Endodermal cell (in vitro differentiated cells): ENCODE results near the gene SIGLEC15. TPM values are rescaled to one million over a fixed set of nuclear protein-coding genes. Genes with fewer than 3 reads are reported as not detected.

Source experiments
- DNase-seq: peaks from one replicate; pipeline ENCODE4 v3.0.0-alpha.2; 2017
- H3K27ac ChIP-seq: 2 replicates; pipeline ENCODE4 v1.5.1; 2013; ENCODE audit warnings: mild to moderate bottlenecking, low read depth, low read length, moderate library complexity
- H3K27me3 ChIP-seq: 2 replicates; pipeline ENCODE4 v1.6.1; 2013; ENCODE audit warnings: mild to moderate bottlenecking, low read length, moderate library complexity; ENCODE audit not compliant: insufficient read depth, control insufficient read depth, poor library complexity, severe bottlenecking
- H3K36me3 ChIP-seq: 2 replicates; pipeline ENCODE4 v1.7.0; 2013; ENCODE audit warnings: mild to moderate bottlenecking, low read length, moderate library complexity; ENCODE audit not compliant: control insufficient read depth, insufficient read depth
- H3K4me1 ChIP-seq: one replicate; pipeline ENCODE4 v1.7.0; 2013; ENCODE audit warnings: low read length; ENCODE audit not compliant: control insufficient read depth, insufficient read depth
- H3K4me3 ChIP-seq: 2 replicates; pipeline ENCODE4 v1.5.1; 2013; ENCODE audit warnings: mild to moderate bottlenecking, low read length, moderate library complexity
- H3K9ac ChIP-seq: 2 replicates; pipeline ENCODE4 v1.6.1; 2013; ENCODE audit warnings: mild to moderate bottlenecking, low read length, moderate library complexity; ENCODE audit not compliant: poor library complexity, severe bottlenecking; ENCODE audit errors: extremely low read depth
- H3K9me3 ChIP-seq: 2 replicates; pipeline ENCODE4 v1.6.1; 2013; ENCODE audit warnings: mild to moderate bottlenecking, low read length, moderate library complexity; ENCODE audit not compliant: control insufficient read depth
- H3K27ac Mint-ChIP-seq: 2 replicates; pipeline ENCODE4 v1.8.0; 2020; ENCODE audit warnings: mixed read lengths
- H3K27me3 Mint-ChIP-seq: 2 replicates; pipeline ENCODE4 v1.8.0; 2021; ENCODE audit warnings: mild to moderate bottlenecking, mixed read lengths; ENCODE audit not compliant: insufficient read depth
- H3K36me3 Mint-ChIP-seq: 2 replicates; pipeline ENCODE4 v1.8.0; 2020; ENCODE audit warnings: low read depth, mixed read lengths
- H3K4me1 Mint-ChIP-seq: 2 replicates; pipeline ENCODE4 v1.8.0; 2020; ENCODE audit warnings: mixed read lengths
- H3K4me3 Mint-ChIP-seq: 2 replicates; pipeline ENCODE4 v1.8.0; 2020; ENCODE audit warnings: mild to moderate bottlenecking, moderate library complexity, mixed read lengths
- H3K9me3 Mint-ChIP-seq: 2 replicates; pipeline ENCODE4 v1.8.0; 2020; ENCODE audit warnings: mild to moderate bottlenecking, mixed read lengths
- WGBS, 2 experiments: methylation state at CpG; one replicate each; pipeline versions ENCODE4 v1.1.5 to v1.1.7; 2013; ENCODE audit warnings: missing lambda C conversion rate in 2 of 2, mixed read lengths in 1 of 2; ENCODE audit not compliant: insufficient coverage in 1 of 2, insufficient read length in 1 of 2; 5-methylcytosine and 5-hydroxymethylcytosine counted together
- total RNA-seq, 2 donors: library from RNA; stranded (reverse); fragmentation: NEBNext Ultra II Directional in 1 of 2; extraction: Animal tissue kit (Norgen Biotek cat#: 25700) in 1 of 2; gene quantifications; 2 replicates in 1 of 2; 3 replicates in 1 of 2; pipeline ENCODE4 v1.2.1, GENCODE V29; 2021
- TF ChIP-seq, protein P1 (sequence below): fragments of 200-600 bp; sonication (generic); conservative IDR thresholded peaks from 2 replicates; pipeline ENCODE4 v1.5.0; 2021; ENCODE audit warnings: antibody characterized with exemption, mild to moderate bottlenecking

SIGLEC15 gene
- total RNA-seq, 2 donors from 2014 or later: not detected

DNA sequence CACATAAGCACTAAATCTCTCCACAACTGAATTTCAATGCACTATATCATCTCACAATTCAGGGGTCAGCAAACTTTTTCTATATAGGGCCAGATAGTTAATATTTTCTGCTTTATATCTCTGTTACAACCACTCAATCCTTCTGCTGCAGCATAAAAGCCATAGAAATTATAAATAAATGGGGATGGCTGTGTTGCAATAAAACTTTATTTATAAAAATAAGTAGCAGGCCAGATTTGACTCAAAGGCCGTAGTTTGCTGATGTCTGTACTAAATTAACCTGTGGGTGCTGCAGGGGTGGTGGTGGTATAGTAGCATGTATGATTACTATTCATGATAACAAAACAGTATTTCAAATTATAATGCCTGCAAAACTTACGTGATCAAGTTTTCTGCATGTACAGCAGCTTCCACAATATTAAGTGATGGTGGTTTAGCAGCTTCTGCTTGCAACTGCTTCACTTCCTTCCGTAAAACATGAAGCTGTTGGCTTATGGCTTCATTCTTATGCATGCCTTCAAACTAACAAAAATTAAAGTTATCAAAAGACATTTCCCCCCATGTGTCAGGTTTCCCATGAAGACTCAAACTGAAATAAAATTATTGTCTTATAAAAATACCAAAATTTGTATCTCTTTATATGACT, 64.1 kb downstream of the SIGLEC15 start:
- TF ChIP-seq, protein P1, sequence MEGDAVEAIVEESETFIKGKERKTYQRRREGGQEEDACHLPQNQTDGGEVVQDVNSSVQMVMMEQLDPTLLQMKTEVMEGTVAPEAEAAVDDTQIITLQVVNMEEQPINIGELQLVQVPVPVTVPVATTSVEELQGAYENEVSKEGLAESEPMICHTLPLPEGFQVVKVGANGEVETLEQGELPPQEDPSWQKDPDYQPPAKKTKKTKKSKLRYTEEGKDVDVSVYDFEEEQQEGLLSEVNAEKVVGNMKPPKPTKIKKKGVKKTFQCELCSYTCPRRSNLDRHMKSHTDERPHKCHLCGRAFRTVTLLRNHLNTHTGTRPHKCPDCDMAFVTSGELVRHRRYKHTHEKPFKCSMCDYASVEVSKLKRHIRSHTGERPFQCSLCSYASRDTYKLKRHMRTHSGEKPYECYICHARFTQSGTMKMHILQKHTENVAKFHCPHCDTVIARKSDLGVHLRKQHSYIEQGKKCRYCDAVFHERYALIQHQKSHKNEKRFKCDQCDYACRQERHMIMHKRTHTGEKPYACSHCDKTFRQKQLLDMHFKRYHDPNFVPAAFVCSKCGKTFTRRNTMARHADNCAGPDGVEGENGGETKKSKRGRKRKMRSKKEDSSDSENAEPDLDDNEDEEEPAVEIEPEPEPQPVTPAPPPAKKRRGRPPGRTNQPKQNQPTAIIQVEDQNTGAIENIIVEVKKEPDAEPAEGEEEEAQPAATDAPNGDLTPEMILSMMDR: no peak

DNA sequence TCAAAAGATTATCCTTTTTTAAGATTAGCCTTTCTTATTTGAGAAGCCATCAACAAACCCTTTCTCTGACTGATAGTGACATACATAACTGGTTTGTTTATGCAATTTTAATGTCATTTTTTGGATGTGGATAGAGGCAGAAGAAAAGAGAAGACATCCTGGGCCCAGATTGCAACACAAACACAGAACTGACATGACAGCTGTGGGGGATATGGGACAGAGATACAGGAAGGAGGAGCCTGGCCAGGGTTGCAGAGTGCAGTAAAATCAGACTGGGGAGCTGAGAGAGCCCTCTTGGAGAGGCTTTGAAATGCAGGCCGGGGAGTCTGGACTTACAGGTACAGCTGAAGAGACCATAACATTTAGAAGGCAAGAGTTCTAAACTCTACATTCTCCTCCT, 65.1 kb downstream of the SIGLEC15 start:
- TF ChIP-seq, protein P1: no peak
- Histone ChIP-seq H3K36me3 (peaks cover 33% of the 10 kb centered on the region), H3K4me1 (no peaks in the 10 kb centered on the region), H3K9me3 (no peaks in the 10 kb centered on the region), H3K27ac (no peak overlapping the region), H3K9ac (no peak overlapping the region), H3K27me3 (no peaks in the 10 kb centered on the region), H3K4me3 (no peak overlapping the region)
- Mint-ChIP-seq H3K4me1 (no peaks in the 10 kb centered on the region), H3K27me3 (no peaks in the 10 kb centered on the region), H3K9me3 (no peaks in the 10 kb centered on the region), H3K36me3 (peaks cover 16% of the 10 kb centered on the region), H3K27ac (no peak overlapping the region), H3K4me3 (no peak overlapping the region)
- WGBS, 2 experiments: 78 to 95% methylated on average over 1 of the region's 1 CpG
- no peak for DNase-seq

More for the DNA sequence above, 64.1 kb downstream of the SIGLEC15 start:
- no peak overlapping the region for H3K4me3 ChIP-seq
- Mint-ChIP-seq H3K36me3 (peaks cover 18% of the 10 kb centered on the region), H3K27ac (no peak overlapping the region), H3K9me3 (no peaks in the 10 kb centered on the region), H3K4me1 (no peaks in the 10 kb centered on the region), H3K27me3 (no peaks in the 10 kb centered on the region), H3K4me3 (no peak overlapping the region)
- no peaks in the 10 kb centered on the region for H3K4me1 ChIP-seq
- H3K27ac ChIP-seq: no peak overlapping the region
- H3K36me3 ChIP-seq: peaks cover 36% of the 10 kb centered on the region
- H3K9me3 ChIP-seq: no peaks in the 10 kb centered on the region
- no peak for DNase-seq
- no peak overlapping the region for H3K9ac ChIP-seq
- WGBS, 2 experiments: 71 to 89% methylated on average over 1 to 3 of the region's 3 CpGs
- H3K27me3 ChIP-seq: no peaks in the 10 kb centered on the region

- WGBS, 2 experiments: 100% methylated on average over 2 of the region's 2 CpGs; no CpG with 5 or more reads in 1 of the 2 experiments
- Histone ChIP-seq H3K27me3 (no peaks in the 10 kb centered on the region), H3K27ac (no peak overlapping the region), H3K9me3 (no peaks in the 10 kb centered on the region), H3K36me3 (peaks cover 27% of the 10 kb centered on the region), H3K4me3 (no peak overlapping the region), H3K4me1 (no peaks in the 10 kb centered on the region), H3K9ac (no peak overlapping the region)
- H3K9me3 Mint-ChIP-seq: no peaks in the 10 kb centered on the region
- no peak overlapping the region for H3K27ac Mint-ChIP-seq
- DNase-seq: no peak
- no peak overlapping the region for H3K4me3 Mint-ChIP-seq
- H3K27me3 Mint-ChIP-seq: no peaks in the 10 kb centered on the region
- no peaks in the 10 kb centered on the region for H3K4me1 Mint-ChIP-seq
- TF ChIP-seq, protein P1: no peak
- peaks cover 21% of the 10 kb centered on the region for H3K36me3 Mint-ChIP-seq
These were observed 66.3 kb downstream of the SIGLEC15 start for GRCh38 chr18:45891806-45892205.

Other genes starting within 250 kb of the SIGLEC15 start
- under 1 TPM in 1 of 2 donors, not detected in 1; 0.09 TPM for gene SLC14A2, start 210.2 kb upstream of the SIGLEC15 start, total RNA-seq
- gene SLC14A1, start 101.5 kb upstream of the SIGLEC15 start, total RNA-seq: not detected
- 10 to 100 TPM; 25.6 to 28.6 TPM for gene EPG5, start 141.7 kb downstream of the SIGLEC15 start, total RNA-seq
- gene PSTPIP2, start 246.6 kb downstream of the SIGLEC15 start, total RNA-seq: 10 to 100 TPM; 10.6 to 10.8 TPM